Activated CD4-positive, alpha-beta T cell treated with anti-CD3 and anti-CD28 coated beads for 36 hours (primary cell): ENCODE measurements around the gene CEP290. TPM values are rescaled to one million over a fixed set of nuclear protein-coding genes. Genes with fewer than 3 reads are reported as not detected.

ENCODE experiments used
- ATAC-seq: fragments of 200-7000 bp; cut with Tn5 transposase; one replicate; pipeline ENCODE4 v1.10.0; 2021; ENCODE audit warnings: mild to moderate bottlenecking, moderate library complexity
- CTCF ChIA-PET: fragments of 350-600 bp; sonication (Branson Sonifier 250); formaldehyde crosslinking; loops from one replicate; lab custom pipeline; 2021; ENCODE audit warnings: antibody characterized with exemption; lab: Charles Lee
- POLR2A ChIA-PET: fragments of 350-600 bp; sonication (Branson Sonifier 250); formaldehyde crosslinking; loops from one replicate; lab custom pipeline; 2021; ENCODE audit warnings: antibody characterized with exemption, inconsistent platforms; lab: Charles Lee
- DNase-seq: peaks from one replicate; pipeline ENCODE4 v3.0.0-alpha.2; 2020
- H3K27ac Mint-ChIP-seq: one replicate; pipeline ENCODE4 v1.8.0; 2021; ENCODE audit warnings: mixed read lengths
- H3K27me3 Mint-ChIP-seq: one replicate; pipeline ENCODE4 v1.8.0; 2021; ENCODE audit warnings: mixed read lengths
- H3K36me3 Mint-ChIP-seq: one replicate; pipeline ENCODE4 v1.8.0; 2021; ENCODE audit warnings: low read depth, mixed read lengths
- H3K4me1 Mint-ChIP-seq: one replicate; pipeline ENCODE4 v1.8.0; 2021; ENCODE audit warnings: mixed read lengths
- H3K4me3 Mint-ChIP-seq: one replicate; pipeline ENCODE4 v1.8.0; 2021; ENCODE audit warnings: mild to moderate bottlenecking, moderate library complexity, mixed read lengths
- H3K9me3 Mint-ChIP-seq: one replicate; pipeline ENCODE4 v1.8.0; 2021; ENCODE audit warnings: low read depth, mixed read lengths
- intact Hi-C, 2 experiments: fragments of 100-400 bp; cut with DNase I in 1 of 2; cut with micrococcal nuclease in 1 of 2; formaldehyde crosslinking; loops; one replicate each; pipeline versions ENCODE4 v1.14.2 to v1.15.1; 2022 to 2024; cut with DNase I, micrococcal nuclease
- total RNA-seq, 2 experiments: library from RNA; stranded (reverse); gene quantifications; one replicate each; pipeline ENCODE4 v1.2.3, GENCODE V29; 2021

Gene CEP290
- total RNA-seq, 2 experiments from 2014 or later: 15.5 to 17.0 TPM

DNA sequence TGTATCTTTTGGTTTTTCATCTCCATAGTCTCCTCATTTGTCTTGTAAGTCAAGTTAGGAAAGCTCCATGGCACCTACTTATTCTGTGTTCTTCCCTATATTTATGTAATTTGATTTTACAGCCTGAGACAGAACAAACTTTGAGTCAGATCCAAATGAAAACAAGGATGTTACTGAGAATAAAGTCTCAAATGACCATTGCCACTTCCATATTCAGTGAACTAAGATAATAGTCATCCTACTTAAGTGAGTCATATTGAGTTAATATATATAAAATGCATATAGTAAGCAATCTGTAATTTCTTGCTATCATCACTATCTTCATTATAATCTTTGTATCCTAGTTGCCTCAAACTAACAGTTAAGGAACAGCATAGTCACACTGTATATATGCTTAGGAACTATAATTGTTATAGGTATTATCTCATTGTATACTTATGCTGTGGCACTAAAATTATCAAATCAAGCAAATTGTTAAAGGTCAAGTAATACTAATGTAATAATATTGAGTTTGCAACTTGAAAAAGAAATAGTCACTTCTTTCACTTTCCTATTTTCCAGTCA is 31.0 kb upstream of the CEP290 start:
- DNase-seq (no peak), ATAC-seq (no peak)
- Mint-ChIP-seq H3K4me1 (peaks cover 9% of the 10 kb centered on the region), H3K36me3 (peaks cover 58% of the 10 kb centered on the region), H3K9me3 (peaks cover 2% of the 10 kb centered on the region), H3K4me3 (no peak overlapping the region), H3K27me3 (no peaks in the 10 kb centered on the region), H3K27ac (no peak overlapping the region)
- intact Hi-C loops: no loop called here
- ChIA-PET POLR2A (no interaction called here), CTCF (no interaction called here)

DNA sequence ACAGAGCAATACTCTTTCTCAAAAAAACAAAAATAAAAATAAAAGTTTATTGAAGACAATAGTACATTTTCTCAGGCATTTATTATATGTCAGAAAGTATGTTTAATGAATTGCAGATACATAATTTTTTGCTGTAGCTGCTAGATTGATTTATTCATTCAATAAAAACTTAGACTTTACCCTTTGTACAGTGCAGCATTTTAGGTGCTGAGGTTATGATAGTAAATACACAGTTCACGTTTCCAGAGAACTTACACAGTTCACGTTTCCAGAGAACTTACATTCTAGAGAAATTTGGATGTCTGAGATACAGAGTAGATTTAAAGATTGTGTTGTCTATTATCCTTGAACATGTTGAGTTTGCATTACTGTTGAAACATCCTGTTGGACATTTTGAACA is 25.5 kb upstream of the CEP290 start:
- ChIA-PET CTCF (interaction anchor here (0.6 kb wide), 1 partner anchor 17 kb away, joined by 3 read pairs; no protein-coding TSS in a partner anchor), POLR2A (no interaction called here)
- Mint-ChIP-seq H3K4me1 (peaks cover 2% of the 10 kb centered on the region), H3K4me3 (no peak overlapping the region), H3K9me3 (no peaks in the 10 kb centered on the region), H3K27me3 (no peaks in the 10 kb centered on the region), H3K36me3 (peaks cover 59% of the 10 kb centered on the region), H3K27ac (no peak overlapping the region)
- intact Hi-C loops: no loop called here
- no peak for ATAC-seq
- no peak for DNase-seq

DNA sequence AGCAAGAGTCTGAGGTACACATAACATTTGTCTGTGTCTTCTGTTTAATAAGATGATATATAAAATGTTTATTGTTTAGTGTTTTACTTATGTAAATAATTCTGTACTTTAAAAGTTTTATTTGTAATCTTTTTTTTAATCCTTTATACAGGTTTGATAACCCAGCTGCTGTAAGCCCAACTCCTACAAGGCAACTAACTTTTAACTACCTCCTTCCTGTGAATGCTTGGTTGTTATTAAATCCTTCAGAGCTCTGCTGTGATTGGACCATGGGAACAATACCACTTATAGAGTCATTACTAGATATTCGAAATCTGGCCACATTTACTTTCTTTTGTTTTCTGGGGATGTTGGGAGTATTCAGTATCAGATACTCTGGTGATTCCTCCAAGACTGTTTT is 24.3 kb upstream of the CEP290 start:
- no peaks in the 10 kb centered on the region for H3K9me3 Mint-ChIP-seq
- no peak overlapping the region for H3K4me3 Mint-ChIP-seq
- no peaks in the 10 kb centered on the region for H3K4me1 Mint-ChIP-seq
- no peak overlapping the region for H3K27ac Mint-ChIP-seq
- CTCF ChIA-PET: interaction anchor here (0.6 to 1.2 kb wide), 3 partner anchors 80 to 910 kb away, joined by 3 to 4 read pairs (median 4); no protein-coding TSS in a partner anchor
- DNase-seq (no peak), ATAC-seq (no peak)
- H3K27me3 Mint-ChIP-seq: no peaks in the 10 kb centered on the region
- intact Hi-C loops: no loop called here
- H3K36me3 Mint-ChIP-seq: peaks cover 62% of the 10 kb centered on the region
- POLR2A ChIA-PET: no interaction called here

DNA sequence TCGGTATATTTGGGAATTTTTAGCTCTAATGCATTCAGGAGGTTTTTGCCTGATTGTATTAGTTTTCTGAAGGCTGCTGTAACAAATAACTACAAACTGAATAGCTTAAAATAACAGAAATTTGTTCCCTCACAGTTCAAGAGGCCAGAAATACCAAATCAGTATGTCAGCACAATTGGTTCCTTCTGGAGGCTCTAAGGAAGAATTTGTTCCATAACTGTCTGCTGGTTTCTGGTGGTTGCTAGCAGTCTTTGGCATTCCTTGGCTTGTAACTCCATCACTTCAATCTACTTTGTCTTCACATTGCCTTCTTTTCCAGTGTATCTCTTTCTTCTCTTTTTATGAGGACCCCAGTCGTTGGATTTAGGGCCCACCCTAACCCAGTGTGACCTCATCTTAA is 21.5 kb upstream of the CEP290 start:
- peaks cover 48% of the 10 kb centered on the region for H3K36me3 Mint-ChIP-seq
- intact Hi-C loops: no loop called here
- CTCF ChIA-PET: no interaction called here
- H3K4me1 Mint-ChIP-seq: no peaks in the 10 kb centered on the region
- DNase-seq: no peak
- no peaks in the 10 kb centered on the region for H3K27me3 Mint-ChIP-seq
- no peak overlapping the region for H3K27ac Mint-ChIP-seq
- H3K4me3 Mint-ChIP-seq: no peak overlapping the region
- no peaks in the 10 kb centered on the region for H3K9me3 Mint-ChIP-seq
- no peak for ATAC-seq
- POLR2A ChIA-PET: no interaction called here

DNA sequence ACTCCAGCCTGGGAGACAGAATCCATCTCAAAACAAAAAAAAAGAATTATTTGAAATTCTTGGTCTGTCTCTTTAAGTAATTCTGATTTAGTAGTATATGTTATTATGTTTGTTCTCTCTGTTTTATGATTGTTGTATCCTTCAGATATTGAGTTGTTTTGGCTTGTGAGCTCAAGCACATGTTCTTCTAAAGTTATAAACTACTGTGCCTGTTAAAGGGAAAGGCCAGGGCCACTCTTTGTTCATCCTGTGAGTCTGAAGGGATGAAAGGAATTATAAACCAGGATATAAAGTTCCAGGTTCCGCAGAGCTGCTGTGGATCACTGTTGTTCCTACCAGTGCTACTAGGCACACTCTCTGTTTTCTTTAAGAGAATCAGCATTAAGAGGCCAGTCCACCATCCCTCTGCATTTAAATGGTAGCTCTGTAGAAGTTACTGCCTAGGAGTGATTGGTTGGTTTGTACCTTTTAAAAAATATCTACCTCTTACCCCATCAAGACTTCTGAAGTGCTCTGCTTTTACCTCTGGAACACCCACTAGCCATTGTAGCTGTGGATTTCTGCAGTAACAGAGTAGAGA is 14.3 kb upstream of the CEP290 start:
- no peaks in the 10 kb centered on the region for H3K9me3 Mint-ChIP-seq
- H3K27me3 Mint-ChIP-seq: no peaks in the 10 kb centered on the region
- DNase-seq (no peak), ATAC-seq (no peak)
- no peak overlapping the region for H3K27ac Mint-ChIP-seq
- intact Hi-C loops: loop anchor here (5.0 to 10.0 kb wide), 2 partner anchors 86 to 839 kb away; no protein-coding TSS in a partner anchor
- H3K36me3 Mint-ChIP-seq: peaks cover 24% of the 10 kb centered on the region
- no peak overlapping the region for H3K4me3 Mint-ChIP-seq
- ChIA-PET CTCF (no interaction called here), POLR2A (no interaction called here)
- peaks cover 21% of the 10 kb centered on the region for H3K4me1 Mint-ChIP-seq

DNA sequence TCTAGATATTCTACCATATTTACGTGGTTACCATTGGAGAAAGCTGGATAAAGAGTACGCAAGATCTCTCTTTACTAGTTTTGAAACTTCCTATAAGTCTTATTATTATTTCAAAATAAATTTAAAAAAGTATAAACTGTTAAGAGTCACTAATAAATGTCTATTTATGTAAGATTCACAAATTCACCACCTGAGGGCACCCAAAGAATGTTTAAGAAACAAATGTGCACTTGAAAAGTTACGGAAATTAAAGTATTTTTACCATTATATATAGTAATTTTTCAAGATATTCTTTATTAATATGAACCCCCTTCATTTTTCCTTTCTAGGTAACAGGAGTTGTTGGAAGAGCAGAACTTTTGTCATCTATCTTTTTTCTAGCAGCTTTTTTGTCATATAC is 12.1 kb upstream of the CEP290 start:
- H3K4me1 Mint-ChIP-seq: peaks cover 22% of the 10 kb centered on the region
- ChIA-PET POLR2A (no interaction called here), CTCF (interaction anchor here (0.9 to 1.0 kb wide), 2 partner anchors 234 to 303 kb away, joined by 3 read pairs; no protein-coding TSS in a partner anchor)
- intact Hi-C loops: loop anchor here (1.0 to 10.0 kb wide), 3 partner anchors 238 to 841 kb away; no protein-coding TSS in a partner anchor
- H3K27ac Mint-ChIP-seq: no peak overlapping the region
- H3K9me3 Mint-ChIP-seq: no peaks in the 10 kb centered on the region
- ATAC-seq (no peak), DNase-seq (no peak)
- H3K4me3 Mint-ChIP-seq: no peak overlapping the region
- H3K36me3 Mint-ChIP-seq: peaks cover 23% of the 10 kb centered on the region
- no peaks in the 10 kb centered on the region for H3K27me3 Mint-ChIP-seq

DNA sequence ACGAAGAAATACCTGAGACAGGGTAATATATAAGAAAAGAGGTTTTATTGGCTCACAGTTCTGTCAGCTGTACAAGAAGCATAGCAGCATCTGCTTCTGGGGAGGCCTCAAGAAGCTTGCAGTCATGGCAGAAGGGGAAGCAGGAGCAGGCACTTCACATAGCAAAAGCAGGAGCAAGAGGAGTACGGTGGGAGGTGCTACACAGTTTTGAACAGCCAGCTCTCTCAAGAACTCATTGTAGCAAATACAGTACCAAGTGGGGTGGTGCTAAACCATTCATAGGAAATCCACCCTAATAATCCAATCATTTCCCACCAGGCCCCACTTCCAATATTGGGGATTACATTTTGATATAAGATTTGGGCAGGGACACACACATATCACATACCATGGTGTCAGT is 8.2 kb upstream of the CEP290 start:
- intact Hi-C loops: loop anchor here (5.0 to 10.0 kb wide), 2 partner anchors 242 to 845 kb away; no protein-coding TSS in a partner anchor
- H3K4me3 Mint-ChIP-seq: no peak overlapping the region
- DNase-seq (no peak), ATAC-seq (no peak)
- no peaks in the 10 kb centered on the region for H3K9me3 Mint-ChIP-seq
- ChIA-PET CTCF (no interaction called here), POLR2A (no interaction called here)
- H3K27me3 Mint-ChIP-seq: no peaks in the 10 kb centered on the region
- H3K36me3 Mint-ChIP-seq: peaks cover 9% of the 10 kb centered on the region
- H3K4me1 Mint-ChIP-seq: peaks cover 37% of the 10 kb centered on the region
- H3K27ac Mint-ChIP-seq: no peak overlapping the region

DNA sequence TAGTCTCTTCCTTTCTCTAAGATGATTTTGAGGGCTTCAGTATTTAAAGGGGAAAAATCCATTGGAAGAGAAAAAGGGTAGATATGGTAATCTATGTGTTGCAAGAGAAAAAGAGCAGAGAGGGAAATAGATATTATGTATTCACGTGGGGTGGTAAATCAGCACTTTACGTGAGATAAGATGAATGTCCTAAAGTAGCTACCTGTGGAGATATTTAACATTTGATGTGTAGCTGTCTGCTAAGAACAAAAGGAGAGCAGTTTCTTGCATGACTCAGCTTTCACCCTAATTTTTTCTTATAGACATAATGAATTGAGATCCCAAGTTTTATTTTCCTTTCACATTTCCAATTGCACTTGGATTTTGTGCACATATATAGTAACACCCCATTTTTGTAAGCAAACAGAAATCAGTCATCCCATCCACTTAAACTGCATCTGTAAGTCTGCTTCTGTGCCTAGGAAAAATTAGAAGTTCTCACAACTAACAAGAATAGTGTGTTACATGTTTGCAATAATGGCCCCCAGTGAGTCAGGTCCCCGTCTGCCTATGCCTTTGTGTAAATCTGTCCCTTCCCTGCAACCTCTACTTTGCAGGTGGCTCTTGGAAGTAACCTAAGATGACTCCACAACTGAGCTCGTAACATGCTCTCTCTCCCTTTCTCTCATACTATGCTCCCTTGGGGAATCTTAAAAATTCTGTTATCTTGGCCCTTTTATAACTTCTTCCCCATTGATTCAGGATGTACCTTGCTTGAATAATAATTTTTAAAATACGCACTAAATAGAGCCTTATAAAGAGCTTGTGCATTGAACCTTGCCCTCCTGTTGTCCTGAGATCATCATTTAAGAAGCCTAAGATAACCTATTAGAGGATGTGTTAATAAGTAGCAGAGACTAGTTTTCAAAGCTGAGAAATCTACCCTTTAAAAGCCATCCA is 3.9 kb upstream of the CEP290 start:
- peaks cover 9% of the 10 kb centered on the region for H3K36me3 Mint-ChIP-seq
- ATAC-seq (no peak), DNase-seq (no peak)
- H3K4me1 Mint-ChIP-seq: peaks cover 39% of the 10 kb centered on the region
- H3K27me3 Mint-ChIP-seq: no peaks in the 10 kb centered on the region
- intact Hi-C loops: no loop called here
- ChIA-PET CTCF (interaction anchor here (1.2 kb wide), 1 partner anchor 16 kb away, joined by 4 read pairs; no protein-coding TSS in a partner anchor), POLR2A (no interaction called here)
- H3K4me3 Mint-ChIP-seq: no peak overlapping the region
- H3K9me3 Mint-ChIP-seq: no peaks in the 10 kb centered on the region
- H3K27ac Mint-ChIP-seq: no peak overlapping the region

DNA sequence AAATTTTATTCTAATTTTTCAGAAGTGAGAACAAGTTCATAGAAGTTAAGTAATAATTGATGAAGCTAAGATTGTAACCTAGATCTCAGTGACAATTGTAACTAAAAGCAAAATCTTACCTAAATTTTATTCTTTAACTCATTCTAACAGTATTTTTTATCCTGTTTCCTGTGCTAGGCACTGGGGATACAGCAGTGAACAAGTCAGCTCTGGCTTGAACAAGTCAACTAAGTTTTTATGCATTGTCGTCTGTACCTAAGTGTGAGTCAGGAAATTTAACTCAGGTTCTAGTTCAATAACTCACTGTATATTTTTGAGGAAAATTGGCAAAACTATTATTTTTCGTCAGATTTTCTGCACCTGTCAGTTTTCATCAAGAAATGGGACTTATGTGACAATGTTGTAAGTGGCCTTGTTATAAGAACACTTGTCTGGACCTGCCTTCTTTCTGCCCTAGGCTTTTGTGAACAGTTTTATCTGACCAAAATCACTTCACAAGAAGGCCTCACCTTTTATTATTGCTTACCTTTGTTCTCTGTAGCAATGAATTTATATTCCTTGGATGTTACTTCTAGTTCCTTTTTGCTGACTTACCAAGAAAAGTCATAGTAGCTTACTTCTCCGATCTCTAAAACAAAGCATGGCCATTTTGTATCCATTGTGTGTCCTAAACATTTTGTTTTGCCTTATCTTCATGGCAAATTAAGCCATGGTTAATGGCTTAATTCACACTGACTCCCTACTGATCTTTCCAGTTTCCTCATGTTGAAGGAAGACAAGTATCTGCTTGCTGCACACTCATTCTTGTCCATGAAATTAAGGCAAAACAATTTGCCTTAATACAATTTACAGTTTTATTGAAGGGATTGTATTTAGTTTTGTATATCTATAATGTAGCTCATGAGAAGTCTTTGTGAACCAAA is 2.9 kb upstream of the CEP290 start:
- DNase-seq (no peak), ATAC-seq (no peak)
- H3K27ac Mint-ChIP-seq: no peak overlapping the region
- no peaks in the 10 kb centered on the region for H3K27me3 Mint-ChIP-seq
- no peak overlapping the region for H3K4me3 Mint-ChIP-seq
- ChIA-PET POLR2A (interaction anchor here (0.7 kb wide), 1 partner anchor 714 kb away, joined by 3 read pairs; no protein-coding TSS in a partner anchor), CTCF (no interaction called here)
- H3K36me3 Mint-ChIP-seq: peaks cover 11% of the 10 kb centered on the region
- intact Hi-C loops: loop anchor here (5.0 kb wide), 2 partner anchors 92 to 1562 kb away; partner anchors contain the start of gene ATP2B1 (in 1 of the 2)
- peaks cover 44% of the 10 kb centered on the region for H3K4me1 Mint-ChIP-seq
- H3K9me3 Mint-ChIP-seq: no peaks in the 10 kb centered on the region

DNA sequence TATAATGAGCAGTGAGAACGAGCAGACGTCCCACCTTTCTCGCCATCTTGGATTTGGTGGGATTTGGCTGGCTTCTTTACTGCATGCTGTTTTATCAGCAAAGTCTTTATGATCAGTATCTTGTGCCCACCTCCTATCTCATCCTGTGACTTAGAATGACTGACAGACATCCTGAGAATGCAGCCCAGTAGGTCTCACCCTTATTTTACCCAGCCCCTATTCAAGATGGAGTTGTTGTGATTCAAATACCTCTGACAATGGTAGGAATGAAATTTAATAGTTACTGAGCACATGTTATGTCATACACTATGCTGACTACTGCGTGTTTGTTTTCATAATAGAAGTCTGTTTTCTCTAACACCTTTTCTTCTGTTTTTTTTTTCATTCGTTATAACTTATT is 2.1 kb upstream of the CEP290 start:
- DNase-seq (no peak), ATAC-seq (no peak)
- ChIA-PET CTCF (no interaction called here), POLR2A (interaction anchor here (0.7 kb wide), 1 partner anchor 715 kb away, joined by 3 read pairs; no protein-coding TSS in a partner anchor)
- Mint-ChIP-seq H3K36me3 (peaks cover 9% of the 10 kb centered on the region), H3K9me3 (no peaks in the 10 kb centered on the region), H3K27ac (no peak overlapping the region), H3K4me1 (peaks cover 44% of the 10 kb centered on the region), H3K27me3 (no peaks in the 10 kb centered on the region), H3K4me3 (no peak overlapping the region)
- intact Hi-C loops: loop anchor here (5.0 kb wide), 2 partner anchors 93 to 1563 kb away; partner anchors contain the start of gene ATP2B1 (in 1 of the 2)
